GM12891 (cell line): ENCODE measurements around the gene TF. TPM values are rescaled to one million over a fixed set of nuclear protein-coding genes. Genes with fewer than 3 reads are reported as not detected.

ENCODE experiments used
- DNase-seq: peaks from one replicate; pipeline ENCODE4 v3.0.0; 2011; ENCODE audit warnings: low spot score; ENCODE audit not compliant: insufficient read length
- FAIRE-seq: peaks from 2 replicates; lab custom pipeline; 2011; peaks lifted over from hg19 to GRCh38; lab: Jason Lieb, UNC
- PAX5 ChIP-seq: IDR thresholded peaks from 2 replicates; pipeline ENCODE4 v1.6.1; 2011; ENCODE audit warnings: low read length, moderate library complexity, mild to moderate bottlenecking; ENCODE audit not compliant: insufficient read depth, severe bottlenecking
- POLR2A ChIP-seq: IDR thresholded peaks from 2 replicates; pipeline ENCODE4 v1.6.1; 2011; ENCODE audit warnings: low read depth, low read length, control low read depth
- POLR2AphosphoS5 ChIP-seq: IDR thresholded peaks from 2 replicates; pipeline ENCODE4 v1.6.1; 2011; ENCODE audit warnings: low read depth, low read length, control low read depth
- POU2F2 ChIP-seq: IDR thresholded peaks from 2 replicates; pipeline ENCODE4 v1.6.1; 2011; ENCODE audit warnings: low read depth, mild to moderate bottlenecking, control low read depth, low read length, moderate library complexity
- SPI1 ChIP-seq: IDR thresholded peaks from 2 replicates; pipeline ENCODE4 v1.6.1; 2011; ENCODE audit warnings: low read depth, low read length, control low read depth
- TAF1 ChIP-seq: IDR thresholded peaks from 2 replicates; pipeline ENCODE4 v1.6.1; 2011; ENCODE audit warnings: low read depth, low read length, control low read depth
- polyA plus RNA-seq: library from polyadenylated mRNA; unstranded; fragments of >200 nt; gene quantifications from one replicate; pipeline ENCODE4 v1.2.1, GENCODE V29; 2012; ENCODE audit warnings: low read depth, missing spikeins, inconsistent platforms; ENCODE audit not compliant: missing spikeins

TF gene
- polyA plus RNA-seq: 0.06 TPM

GRCh38 chr3:133745981-133746711 lies at the start of gene TF:
Gene TF, plus strand, starts transcription at chr3:133746393. Its CDS starts 48 bp downstream, at chr3:133746441.
- TF ChIP-seq POLR2AphosphoS5: no peak
- no peak for TF ChIP-seq POLR2A
- no peak for TF ChIP-seq PAX5
- no peak for TF ChIP-seq SPI1
- no peak for TF ChIP-seq TAF1
- TF ChIP-seq POU2F2: no peak
- no peak for FAIRE-seq
- no peak for DNase-seq

GRCh38 chr3:133697960-133698359 lies 48.2 kb upstream of the TF start:
- DNase-seq: no peak
- no peak for FAIRE-seq

GRCh38 chr3:133699467-133699866 lies 46.7 kb upstream of the TF start:
- FAIRE-seq (no peak), DNase-seq (no peak)
- TF ChIP-seq POLR2AphosphoS5 (no peak), PAX5 (no peak), TAF1 (no peak), POU2F2 (no peak), SPI1 (no peak)

More at GRCh38 chr3:133697960-133698359, 48.2 kb upstream of the TF start:
- TF ChIP-seq POLR2AphosphoS5 (no peak), POLR2A (no peak), POU2F2 (no peak), TAF1 (no peak), PAX5 (no peak), SPI1 (no peak)

- FAIRE-seq (no peak), DNase-seq (no peak)
- no peak for TF ChIP-seq TAF1
- no peak for TF ChIP-seq POLR2AphosphoS5
- no peak for TF ChIP-seq POLR2A
- TF ChIP-seq PAX5: no peak
- no peak for TF ChIP-seq SPI1
Observed at GRCh38 chr3:133699903-133700302, 46.3 kb upstream of the TF start.

- no peak for DNase-seq
- TF ChIP-seq PAX5 (no peak), POU2F2 (no peak), POLR2AphosphoS5 (no peak), POLR2A (no peak), SPI1 (no peak), TAF1 (no peak)
- no peak for FAIRE-seq
Observed at GRCh38 chr3:133700351-133700750, 45.8 kb upstream of the TF start.

GRCh38 chr3:133701435-133702358 lies 44.5 kb upstream of the TF start:
- DNase-seq (no peak), FAIRE-seq (no peak)
- TF ChIP-seq TAF1 (no peak), POLR2A (no peak), POU2F2 (no peak), PAX5 (no peak), SPI1 (no peak), POLR2AphosphoS5 (no peak)

- FAIRE-seq (no peak), DNase-seq (no peak)
- no peak for TF ChIP-seq TAF1
- TF ChIP-seq POLR2A: no peak
- no peak for TF ChIP-seq POU2F2
- TF ChIP-seq POLR2AphosphoS5: no peak
- TF ChIP-seq PAX5: no peak
- no peak for TF ChIP-seq SPI1
Observed at GRCh38 chr3:133703915-133704314, 42.3 kb upstream of the TF start.

GRCh38 chr3:133706033-133706432 lies 40.2 kb upstream of the TF start:
- DNase-seq (no peak), FAIRE-seq (no peak)
- TF ChIP-seq PAX5: no peak
- TF ChIP-seq SPI1: no peak
- no peak for TF ChIP-seq POLR2A
- no peak for TF ChIP-seq POU2F2
- no peak for TF ChIP-seq TAF1
- no peak for TF ChIP-seq POLR2AphosphoS5

GRCh38 chr3:133709139-133709750 lies 36.9 kb upstream of the TF start:
- no peak for FAIRE-seq
- TF ChIP-seq PAX5 (no peak), SPI1 (no peak), TAF1 (no peak), POU2F2 (no peak), POLR2A (no peak), POLR2AphosphoS5 (no peak)
- no peak for DNase-seq
